PC-9 (cell line): ENCODE data around the gene MGAT1.

Experiments used
- CTCF ChIP-seq: fragments of 200-600 bp; sonication (generic); conservative IDR thresholded peaks from 2 replicates; pipeline ENCODE4 v1.6.1; 2017; ENCODE audit warnings: mixed run types, antibody characterized with exemption, mild to moderate bottlenecking, moderate library complexity
- EZH2 ChIP-seq: fragments of 200-600 bp; sonication (generic); IDR thresholded peaks from 2 replicates; pipeline ENCODE4 v1.8.0; 2017; ENCODE audit warnings: antibody characterized with exemption, low read depth

- TF ChIP-seq CTCF: no peak
- TF ChIP-seq EZH2: no peak
Observed at GRCh38 chr5:180823940-180824629, 21.5 kb upstream of the MGAT1 start.
